GM21515 (cell line): ENCODE measurements around the gene MSH6.
A peak's percentile ranks its signal among the peaks of the same experiment; 100 is the strongest.

Source experiments
- ATAC-seq: cut with Tn5 transposase; IDR thresholded peaks from one replicate; pipeline ENCODE4 v1.9.1; 2021; ENCODE audit not compliant: unreplicated experiment

The MSH6 gene

DNA sequence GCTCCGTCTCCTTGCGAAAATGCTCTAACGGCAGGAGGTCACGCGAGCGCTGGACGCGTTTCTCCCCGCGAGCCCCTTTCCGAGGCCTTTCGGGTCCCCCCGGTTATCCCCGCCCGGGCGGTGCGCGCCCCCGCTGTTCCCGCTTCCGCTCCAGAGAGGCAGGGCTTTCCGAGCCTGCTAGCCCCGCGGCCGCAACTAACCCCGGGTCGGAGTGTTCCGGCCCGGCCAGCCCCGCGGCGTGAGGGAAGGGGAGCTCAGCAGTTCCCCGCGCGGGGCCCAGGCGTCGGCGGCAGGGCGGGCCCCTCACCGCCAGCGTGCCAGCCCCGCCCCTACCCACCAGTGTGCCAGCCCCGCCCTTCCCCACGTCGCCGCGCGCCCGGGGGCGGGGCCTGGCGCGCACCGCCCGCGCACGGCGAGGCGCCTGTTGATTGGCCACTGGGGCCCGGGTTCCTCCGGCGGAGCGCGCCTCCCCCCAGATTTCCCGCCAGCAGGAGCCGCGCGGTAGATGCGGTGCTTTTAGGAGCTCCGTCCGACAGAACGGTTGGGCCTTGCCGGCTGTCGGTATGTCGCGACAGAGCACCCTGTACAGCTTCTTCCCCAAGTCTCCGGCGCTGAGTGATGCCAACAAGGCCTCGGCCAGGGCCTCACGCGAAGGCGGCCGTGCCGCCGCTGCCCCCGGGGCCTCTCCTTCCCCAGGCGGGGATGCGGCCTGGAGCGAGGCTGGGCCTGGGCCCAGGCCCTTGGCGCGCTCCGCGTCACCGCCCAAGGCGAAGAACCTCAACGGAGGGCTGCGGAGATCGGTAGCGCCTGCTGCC is at the start of gene MSH6:
MSH6 (plus strand) TSS at position 475 of the 815 bp plus-strand sequence; CDS start at position 564, 89 bp downstream.
- peak; percentile 78 for ATAC-seq

DNA sequence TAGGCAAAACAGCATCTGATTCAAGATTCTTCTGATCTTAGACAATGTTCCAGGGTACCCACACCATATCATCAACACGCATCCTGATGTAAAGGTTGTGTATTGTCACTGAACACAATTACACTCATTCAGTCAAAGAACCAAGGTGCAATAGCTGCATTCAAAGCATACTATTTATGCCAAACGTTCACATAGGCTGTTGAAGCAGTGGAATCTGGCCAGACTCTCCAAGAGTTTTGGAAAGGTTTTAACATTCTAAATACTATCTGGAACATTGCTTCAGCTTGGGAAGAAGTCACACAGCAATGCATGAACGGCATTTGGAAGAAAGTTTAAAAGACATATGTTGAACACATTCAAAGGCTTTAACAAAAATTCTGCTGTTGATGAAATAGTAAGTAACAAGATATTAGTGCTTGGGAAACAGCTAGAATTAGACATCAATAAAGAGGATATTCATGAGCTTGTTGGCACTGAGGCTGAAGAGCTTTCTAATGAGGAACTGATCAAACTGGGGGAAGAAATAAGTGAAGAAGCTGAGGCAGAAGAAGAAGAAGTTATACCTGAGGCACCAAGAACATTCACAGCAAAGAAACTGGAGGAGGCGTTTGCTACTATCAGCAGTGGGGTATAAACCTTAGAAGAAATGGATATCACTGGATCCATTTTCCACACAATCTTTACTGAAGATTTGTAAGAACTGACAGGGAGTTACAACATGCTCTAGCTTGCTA is 47.6 kb upstream of the MSH6 start:
- no peak for ATAC-seq

DNA sequence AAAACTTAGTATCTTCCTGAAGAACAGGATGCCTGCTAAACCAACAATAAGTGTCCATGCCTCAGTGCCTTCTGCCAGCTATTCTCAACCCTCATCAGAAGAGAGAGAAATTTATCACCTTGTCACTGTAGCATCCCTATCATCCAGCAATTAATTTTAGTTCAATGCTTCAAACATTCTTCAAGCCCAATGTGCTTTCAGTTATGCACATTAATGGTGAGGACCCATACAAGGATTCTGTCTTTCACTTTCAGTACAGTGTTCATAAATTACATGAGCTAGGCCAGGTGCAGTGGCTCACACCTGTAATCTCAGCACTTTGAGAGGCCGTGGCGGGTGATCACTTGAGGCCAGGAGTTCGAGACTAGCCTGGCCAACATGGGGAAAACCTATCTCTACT is 47.0 kb upstream of the MSH6 start:
- no peak for ATAC-seq

GRCh38 chr2:47737191-47737975 is 45.6 kb upstream of the MSH6 start:
- ATAC-seq, result no peak

- no peak for ATAC-seq
Measured at GRCh38 chr2:47738331-47738730, 44.6 kb upstream of the MSH6 start.

GRCh38 chr2:47741101-47741500 is 41.8 kb upstream of the MSH6 start:
- ATAC-seq, result no peak

GRCh38 chr2:47741637-47742036 is 41.3 kb upstream of the MSH6 start:
- ATAC-seq, result no peak

GRCh38 chr2:47744074-47744473 is 38.9 kb upstream of the MSH6 start:
- no peak for ATAC-seq

DNA sequence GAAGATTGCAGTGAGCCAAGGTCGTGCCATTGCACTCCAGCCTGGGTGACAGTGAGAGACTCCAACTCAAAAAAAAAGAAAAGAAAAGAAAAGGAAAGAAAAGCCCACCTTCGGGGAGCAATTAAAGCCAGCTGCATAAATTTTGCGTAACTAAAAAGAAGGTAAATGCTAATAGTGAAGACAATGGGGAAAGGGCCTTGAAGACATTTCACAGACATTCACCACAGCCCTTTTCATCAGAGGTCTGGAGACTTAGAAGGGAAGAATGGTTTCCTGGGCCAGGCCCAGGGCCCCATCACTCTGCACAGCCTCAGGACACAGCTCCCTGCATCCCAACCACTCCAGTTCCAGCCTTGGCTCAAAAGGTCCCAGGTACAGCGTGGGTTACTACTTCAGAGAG is 35.1 kb upstream of the MSH6 start:
- ATAC-seq, result no peak

DNA sequence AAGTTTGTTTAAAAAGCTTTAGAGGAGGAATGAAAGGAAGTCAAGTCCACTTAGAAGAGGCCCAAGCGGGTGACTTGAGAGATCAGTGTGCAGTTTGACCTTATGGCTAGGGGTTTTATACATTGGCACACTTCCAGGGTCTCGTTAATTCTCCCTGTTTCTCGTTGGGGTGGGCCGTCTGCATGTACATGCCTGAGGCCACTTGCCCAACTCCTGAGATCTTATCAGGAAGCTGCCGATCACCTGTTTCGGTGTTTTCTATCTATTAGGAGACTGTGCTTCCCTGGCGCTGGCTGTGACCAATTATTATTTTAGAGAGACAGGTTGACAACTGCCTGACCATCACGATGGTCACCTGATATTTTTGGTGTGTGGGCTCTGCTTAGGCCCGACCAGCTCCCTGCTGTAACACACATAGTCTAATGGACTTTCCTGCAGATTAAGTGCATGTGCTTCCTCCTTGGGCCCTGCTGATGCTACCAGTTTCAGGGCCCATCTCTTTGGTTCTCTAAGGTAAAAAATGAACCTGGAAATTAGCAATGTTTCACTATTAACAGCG is 31.0 kb upstream of the MSH6 start:
- peak; percentile 33 for ATAC-seq

GRCh38 chr2:47767497-47767844 is 15.5 kb upstream of the MSH6 start:
- no peak for ATAC-seq

DNA sequence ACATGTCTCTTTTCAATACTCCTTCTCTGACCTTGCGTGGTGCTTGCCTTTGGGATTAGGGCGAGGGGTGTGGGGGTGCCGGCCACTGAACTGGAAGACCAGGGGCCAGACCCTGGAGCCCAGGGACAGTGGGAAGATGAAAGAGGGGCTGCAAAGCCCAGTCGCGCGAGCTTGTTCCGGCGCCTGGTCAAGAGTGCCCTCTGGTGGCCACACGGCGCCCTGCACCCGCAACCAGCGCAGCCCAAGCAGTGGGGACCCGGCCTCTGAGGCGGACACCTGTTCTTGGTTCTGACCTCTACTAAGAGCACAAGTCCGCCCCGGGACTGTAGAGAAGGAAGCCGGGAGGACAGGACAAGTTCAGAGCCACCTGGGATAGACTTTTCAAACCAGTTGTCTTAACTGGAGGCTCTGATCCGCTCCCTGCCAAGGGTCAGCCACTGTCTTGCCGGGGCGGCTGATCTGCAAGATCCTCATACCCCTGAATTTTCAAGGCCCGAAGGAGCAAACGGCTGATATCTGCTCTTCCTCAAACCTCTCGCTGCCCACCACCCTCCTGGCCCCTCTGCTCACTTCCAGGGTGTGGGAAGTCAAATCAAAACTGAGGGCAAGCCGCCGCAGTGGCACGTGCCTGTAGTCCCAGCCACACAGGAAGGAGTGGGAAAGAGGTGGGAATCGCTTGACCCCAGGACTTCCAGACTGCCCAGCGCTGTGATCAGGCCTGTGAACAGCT is 14.9 kb upstream of the MSH6 start:
- peak; percentile 59 for ATAC-seq

- no peak for ATAC-seq
Measured at GRCh38 chr2:47769318-47769717, 13.6 kb upstream of the MSH6 start.

- no peak for ATAC-seq
Measured at GRCh38 chr2:47771211-47771610, 11.7 kb upstream of the MSH6 start.

DNA sequence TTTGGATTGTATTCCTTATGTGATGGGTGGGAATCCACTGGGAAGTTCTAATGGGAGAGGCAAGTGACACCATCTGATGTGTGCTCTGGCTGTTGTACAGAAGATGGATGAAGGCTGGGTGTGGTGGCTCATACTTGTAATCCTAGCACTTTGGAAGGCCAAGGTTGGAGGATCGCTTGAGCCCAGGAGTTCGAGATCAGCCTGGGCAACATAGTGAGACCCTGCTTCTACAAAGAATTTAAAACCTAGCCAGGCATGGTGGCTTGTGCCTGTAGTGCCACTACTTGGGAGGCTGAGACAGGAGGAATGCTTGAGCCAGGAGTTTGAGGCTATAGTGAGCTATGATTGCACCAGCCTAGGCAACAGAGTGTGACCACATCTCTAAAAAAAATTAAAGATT is 10.6 kb upstream of the MSH6 start:
- ATAC-seq, result no peak

DNA sequence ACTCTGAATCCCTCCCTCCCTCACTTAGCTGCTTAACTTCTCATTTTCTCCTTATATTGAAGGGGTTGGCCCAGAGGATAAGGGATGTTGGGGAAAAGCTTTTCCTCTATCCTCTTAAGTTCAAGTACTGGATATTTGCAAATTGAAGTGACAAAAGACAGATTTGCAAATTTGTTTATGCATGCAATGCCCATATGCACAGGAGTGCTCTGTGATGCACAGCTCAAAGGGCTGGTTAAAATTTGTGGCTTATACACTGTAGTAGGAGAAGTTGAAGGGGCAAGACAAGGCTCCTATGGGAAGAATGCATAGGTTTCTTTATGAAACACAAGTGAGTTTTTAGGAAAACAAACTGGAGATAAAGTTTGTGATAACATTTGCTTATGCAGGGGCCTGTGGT is 8.4 kb upstream of the MSH6 start:
- no peak for ATAC-seq

DNA sequence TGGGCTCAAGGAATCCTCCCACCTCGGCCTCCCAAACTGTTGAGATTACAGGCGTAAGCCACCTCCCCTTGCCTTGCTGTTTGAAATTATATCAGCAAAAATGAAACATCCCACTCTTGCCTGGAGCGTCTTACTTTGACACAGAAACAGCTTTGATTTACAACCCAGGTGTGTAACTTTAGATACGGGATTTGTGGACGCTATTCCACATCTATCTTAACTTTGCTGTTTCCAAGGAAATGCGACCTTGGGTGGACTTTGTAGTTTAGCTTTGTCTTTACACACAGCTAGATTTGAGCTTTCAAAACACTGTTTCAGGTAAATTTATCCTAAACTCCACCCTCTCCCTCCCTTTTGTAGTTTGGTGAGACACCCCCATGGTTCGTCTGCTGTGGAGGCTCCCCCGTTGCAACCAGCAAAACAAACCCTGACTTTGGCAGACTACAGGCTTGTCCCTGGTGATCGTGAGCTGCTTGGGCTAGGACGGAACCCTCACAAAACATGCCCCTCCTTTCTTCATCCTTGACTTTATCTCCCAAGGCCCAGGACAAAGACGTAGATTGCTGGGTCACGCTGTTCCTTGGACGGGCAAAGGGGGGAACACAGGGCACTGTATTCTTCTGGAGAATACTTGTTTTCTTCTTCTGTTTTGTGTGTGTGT is 5.5 kb upstream of the MSH6 start:
- no peak for ATAC-seq

DNA sequence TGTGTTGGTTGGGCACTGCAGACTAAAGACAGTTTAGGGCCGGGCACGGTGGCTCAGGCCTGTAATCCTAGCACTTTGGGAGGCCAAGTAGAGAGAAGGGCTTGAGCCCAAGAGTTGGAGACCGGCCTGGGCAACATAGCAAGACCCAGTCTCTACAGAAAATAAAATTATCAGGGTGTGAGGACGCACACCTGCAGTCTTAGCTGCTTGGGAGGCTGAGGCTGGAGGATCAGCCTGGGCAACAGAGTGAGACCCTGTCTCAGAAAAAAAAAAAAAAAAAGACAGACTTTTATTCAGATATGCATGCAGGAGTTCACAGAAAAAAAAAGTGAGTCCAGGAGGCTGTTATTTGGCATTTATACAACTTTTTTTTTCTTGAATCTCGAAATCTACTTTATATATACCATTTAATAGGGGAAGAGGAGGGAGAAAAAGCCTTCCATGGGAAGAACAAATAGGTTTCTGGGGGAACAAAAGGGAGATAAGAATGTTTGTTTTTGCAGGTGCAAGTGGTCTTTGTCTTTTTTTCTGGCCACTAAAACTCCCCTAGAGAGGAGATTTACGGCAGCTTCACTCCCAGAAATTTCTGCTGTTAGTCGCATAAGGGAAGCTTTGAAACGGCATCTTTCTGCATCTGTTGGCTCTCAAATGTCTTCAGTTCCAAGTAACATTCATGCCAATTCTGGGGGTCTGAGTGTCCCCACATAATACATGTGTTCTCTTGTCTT is 4.1 kb upstream of the MSH6 start:
- no peak for ATAC-seq

DNA sequence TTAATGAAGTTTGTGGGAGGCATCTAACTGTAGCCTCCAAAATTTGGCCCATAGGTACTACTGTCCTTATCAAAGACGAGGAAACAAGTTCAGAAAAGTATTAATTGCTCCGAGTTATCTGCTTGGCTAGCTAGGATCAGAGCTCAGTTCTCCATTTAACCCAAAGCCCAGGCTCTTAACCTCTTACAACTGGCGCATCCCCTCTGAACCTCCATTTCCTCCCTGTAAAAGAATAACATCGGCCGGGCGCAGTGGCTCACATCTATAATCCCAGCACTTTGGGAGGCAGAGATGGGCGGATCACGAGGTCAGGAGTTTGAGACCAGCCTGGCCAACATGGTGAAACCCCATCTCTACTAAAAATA is 3.5 kb upstream of the MSH6 start:
- no peak for ATAC-seq

DNA sequence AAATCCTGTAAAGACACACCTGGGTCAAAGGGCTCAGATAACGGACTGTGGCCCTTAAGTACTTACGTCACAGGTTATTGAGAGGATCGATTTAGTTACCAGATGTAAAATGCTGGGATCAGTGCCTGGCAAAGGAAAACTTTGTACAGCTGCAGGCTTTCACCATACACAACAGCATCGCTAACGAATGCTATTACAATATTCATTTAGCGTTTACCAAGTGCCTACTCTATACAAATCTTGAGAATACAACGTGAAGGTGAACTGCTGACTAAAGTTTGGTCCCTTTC is 619 bp upstream of the MSH6 start:
- ATAC-seq, result no peak
